CD4-positive, alpha-beta T cell treated with Interleukin-1 beta for 1 hour (primary cell): ENCODE data around the gene ATF1.

Experiments
- DNase-seq, 2 donors: peaks; one replicate each; pipeline ENCODE4 v3.0.0-alpha.2; 2020 to 2022

ATF1 gene

GRCh38 chr12:50763639-50764285, at the start of gene ATF1:
TSS of gene ATF1 (plus strand) at chr12:50764101. CDS start at chr12:50780146, 16,045 bp downstream.
- DNase-seq, result peak; percentile 90 to 93

- DNase-seq, result no peak
Measured at GRCh38 chr12:50715174-50715573, 48.7 kb upstream of the ATF1 start.

- DNase-seq, result no peak
Measured at GRCh38 chr12:50718760-50719159, 45.1 kb upstream of the ATF1 start.

GRCh38 chr12:50720085-50720484, 43.8 kb upstream of the ATF1 start:
- no peak for DNase-seq

- DNase-seq, result no peak
Measured at GRCh38 chr12:50720501-50720900, 43.4 kb upstream of the ATF1 start.

- no peak for DNase-seq
Measured at GRCh38 chr12:50723865-50724264, 40.0 kb upstream of the ATF1 start.

GRCh38 chr12:50725011-50725942, 38.6 kb upstream of the ATF1 start:
- no peak for DNase-seq

GRCh38 chr12:50727466-50727865, 36.4 kb upstream of the ATF1 start:
- DNase-seq, result no peak

- no peak for DNase-seq
Measured at GRCh38 chr12:50728417-50728816, 35.5 kb upstream of the ATF1 start.

- no peak for DNase-seq
Measured at GRCh38 chr12:50728841-50729240, 35.1 kb upstream of the ATF1 start.

- no peak for DNase-seq
Measured at GRCh38 chr12:50732591-50732990, 31.3 kb upstream of the ATF1 start.

GRCh38 chr12:50733706-50734105, 30.2 kb upstream of the ATF1 start:
- no peak for DNase-seq

GRCh38 chr12:50734409-50735263, 29.3 kb upstream of the ATF1 start:
- DNase-seq, result peak; percentile 1 to 19

GRCh38 chr12:50739611-50740010, 24.3 kb upstream of the ATF1 start:
- DNase-seq, result no peak

GRCh38 chr12:50740307-50740706, 23.6 kb upstream of the ATF1 start:
- DNase-seq, result no peak

- no peak for DNase-seq
Measured at GRCh38 chr12:50742776-50743175, 21.1 kb upstream of the ATF1 start.

- DNase-seq, result peak in 1 of 2 donors; percentile 17
Measured at GRCh38 chr12:50745861-50746260, 18.0 kb upstream of the ATF1 start.

- no peak for DNase-seq
Measured at GRCh38 chr12:50746431-50746830, 17.5 kb upstream of the ATF1 start.

GRCh38 chr12:50747817-50748216, 16.1 kb upstream of the ATF1 start:
- no peak for DNase-seq

- DNase-seq, result no peak
Measured at GRCh38 chr12:50749459-50749882, 14.4 kb upstream of the ATF1 start.

GRCh38 chr12:50750366-50750765, 13.5 kb upstream of the ATF1 start:
- no peak for DNase-seq

GRCh38 chr12:50751948-50752721, 11.8 kb upstream of the ATF1 start:
- DNase-seq, result no peak
